HG03378 (cell line): ENCODE results near the gene UST.
"Not testable (repeated sequence)": the region's sequence is repeated elsewhere in the genome, so short reads cannot be mapped to it uniquely, and the experiment has no call there.

ENCODE experiments used
- ATAC-seq: cut with Tn5 transposase; IDR thresholded peaks from one replicate; pipeline ENCODE4 v1.9.1; 2021; ENCODE audit warnings: mild to moderate bottlenecking, moderate library complexity; ENCODE audit not compliant: unreplicated experiment

The UST gene

GRCh38 chr6:148934961-148935360 lies 188.1 kb downstream of the UST start:
- no peak for ATAC-seq

GRCh38 chr6:148935705-148936435 lies 189.0 kb downstream of the UST start:
- no peak for ATAC-seq

GRCh38 chr6:148943451-148943850 lies 196.6 kb downstream of the UST start:
- no peak for ATAC-seq

DNA sequence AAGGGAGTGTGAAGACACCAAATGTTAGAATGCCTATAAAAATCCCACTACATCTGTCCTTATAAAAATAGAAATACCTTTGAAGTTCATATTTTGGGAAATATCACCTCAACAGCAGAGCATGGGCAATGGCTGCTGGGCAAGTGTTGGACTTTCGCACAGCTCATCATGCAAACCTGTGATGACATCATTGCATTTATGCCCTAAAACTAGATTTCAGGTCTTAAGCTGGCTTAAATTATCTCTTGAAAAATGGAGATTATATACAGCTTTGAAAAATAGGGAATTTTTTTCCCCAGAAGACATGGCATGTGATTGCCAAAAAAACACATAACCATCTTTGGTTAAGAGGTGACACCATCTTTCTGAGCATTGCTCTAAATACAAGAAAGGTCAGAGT lies 197.8 kb downstream of the UST start:
- ATAC-seq: no peak

- ATAC-seq: no peak
These were observed 198.6 kb downstream of the UST start for GRCh38 chr6:148945301-148946021.

DNA sequence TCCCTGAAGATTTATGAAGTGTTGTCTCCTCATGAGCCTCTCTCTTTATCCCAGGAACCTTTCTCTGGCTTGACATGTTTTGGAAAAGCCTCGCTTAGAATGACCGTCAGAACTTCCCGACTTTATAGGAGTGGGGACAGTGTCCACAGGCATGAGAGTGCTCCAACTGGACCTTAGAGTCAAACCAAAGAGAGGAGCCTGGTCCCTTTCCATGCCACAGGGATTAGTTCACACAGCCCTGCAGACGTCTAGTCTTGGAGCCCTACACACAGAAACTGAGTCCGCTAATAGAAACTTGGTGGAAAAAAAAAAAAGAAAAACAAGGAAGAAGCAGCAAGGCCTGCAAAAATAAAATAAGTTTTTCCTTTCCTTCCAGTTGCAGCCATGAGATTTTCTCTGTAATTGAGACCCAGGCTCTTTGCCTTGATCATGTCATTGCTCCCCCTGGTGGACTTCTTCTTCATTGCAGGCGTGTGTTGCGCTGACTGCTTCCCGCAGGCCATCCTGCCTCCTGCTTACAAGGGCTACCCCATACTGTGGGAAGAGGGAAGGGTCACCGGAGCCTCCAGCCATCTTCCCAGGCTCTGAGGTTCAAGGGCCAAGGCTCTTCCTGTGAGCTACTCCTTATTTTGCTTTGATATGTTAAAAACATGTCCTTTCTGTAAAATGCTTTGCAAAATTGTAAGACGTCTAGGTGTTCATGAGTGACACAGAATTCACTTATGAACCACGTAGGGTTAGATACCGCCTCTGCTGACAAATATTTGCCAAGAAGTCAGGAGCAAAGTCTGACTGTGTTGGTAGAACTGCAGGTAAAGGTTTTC lies 201.0 kb downstream of the UST start:
- peak; percentile 74 for ATAC-seq

DNA sequence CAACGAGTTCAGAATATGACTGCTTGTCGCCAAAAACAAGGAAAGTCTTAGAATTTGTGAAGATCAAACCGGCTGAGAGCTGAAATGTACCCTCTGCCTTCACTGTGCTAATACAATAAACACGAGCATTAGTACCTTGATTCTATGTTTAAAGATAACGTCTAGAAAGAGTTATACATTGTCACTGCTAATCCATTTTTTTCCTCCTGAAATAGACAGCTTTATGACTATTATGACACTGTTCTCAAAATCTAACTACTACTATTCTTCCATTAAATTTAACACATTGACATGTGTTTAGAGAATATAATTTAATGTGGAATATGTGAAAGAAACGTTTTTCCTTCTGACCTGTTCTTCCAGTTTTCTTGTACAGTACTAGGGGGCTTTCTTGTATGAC lies 204.8 kb downstream of the UST start:
- no peak for ATAC-seq

GRCh38 chr6:148952147-148953035 lies 205.6 kb downstream of the UST start:
- ATAC-seq: no peak

- ATAC-seq: no peak
These were observed 207.6 kb downstream of the UST start for GRCh38 chr6:148954461-148954860.

GRCh38 chr6:148954934-148955333 lies 208.1 kb downstream of the UST start:
- ATAC-seq: no peak

GRCh38 chr6:148955441-148955840 lies 208.6 kb downstream of the UST start:
- ATAC-seq: no peak

DNA sequence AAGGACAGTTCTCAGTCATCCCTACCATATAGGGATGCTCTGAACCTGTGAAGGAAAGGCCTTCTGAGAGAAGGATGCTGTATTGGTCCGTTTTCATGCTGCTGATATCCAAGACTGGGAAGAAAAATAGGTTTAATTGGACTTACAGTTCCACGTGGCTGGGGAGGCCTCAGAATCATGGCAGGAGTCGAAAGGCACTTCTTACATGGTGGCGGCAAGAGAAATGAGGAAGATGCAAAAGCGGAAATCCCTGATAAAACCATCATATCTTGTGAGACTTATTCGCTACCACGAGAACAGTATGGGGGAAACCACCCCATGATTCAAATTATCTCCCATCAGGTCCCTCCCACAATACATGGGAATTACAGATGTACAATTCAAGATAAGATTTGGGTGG lies 209.3 kb downstream of the UST start:
- ATAC-seq: not testable (repeated sequence)

- no peak for ATAC-seq
These were observed 210.9 kb downstream of the UST start for GRCh38 chr6:148957752-148958151.

- no peak for ATAC-seq
These were observed 212.2 kb downstream of the UST start for GRCh38 chr6:148959008-148959407.

- ATAC-seq: no peak
These were observed 212.7 kb downstream of the UST start for GRCh38 chr6:148959501-148959900.

DNA sequence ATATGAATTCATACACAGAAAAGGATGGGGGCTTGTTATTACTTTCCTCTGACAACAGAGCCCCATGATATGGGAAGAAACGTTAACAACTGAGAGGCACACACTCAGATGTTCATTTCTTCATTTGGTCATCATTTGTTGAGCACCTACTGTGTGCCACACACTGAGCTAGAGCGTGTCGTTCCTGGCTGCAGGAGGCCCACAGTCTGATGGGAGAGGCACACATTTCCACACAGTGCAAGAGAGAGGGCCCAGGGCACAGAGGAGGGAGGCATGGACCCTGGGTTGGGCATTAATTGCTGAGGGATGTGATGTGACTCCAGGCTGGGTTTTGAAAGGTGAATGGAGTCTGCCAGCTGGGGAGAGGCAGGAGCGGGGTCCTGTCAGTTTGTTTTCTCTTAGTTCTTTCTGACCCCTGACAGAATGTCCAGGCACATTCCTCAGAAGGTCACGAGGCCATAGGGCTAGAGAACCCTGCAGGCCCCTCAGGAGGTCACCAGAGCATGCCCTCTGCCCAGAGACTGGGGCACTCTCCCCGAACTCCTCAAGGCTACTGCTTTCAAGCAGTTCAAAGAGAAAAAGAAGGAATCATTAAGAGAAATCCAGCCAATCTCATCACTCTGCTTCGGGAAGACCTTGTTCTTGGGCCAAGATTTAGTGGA lies 216.2 kb downstream of the UST start:
- no peak for ATAC-seq

DNA sequence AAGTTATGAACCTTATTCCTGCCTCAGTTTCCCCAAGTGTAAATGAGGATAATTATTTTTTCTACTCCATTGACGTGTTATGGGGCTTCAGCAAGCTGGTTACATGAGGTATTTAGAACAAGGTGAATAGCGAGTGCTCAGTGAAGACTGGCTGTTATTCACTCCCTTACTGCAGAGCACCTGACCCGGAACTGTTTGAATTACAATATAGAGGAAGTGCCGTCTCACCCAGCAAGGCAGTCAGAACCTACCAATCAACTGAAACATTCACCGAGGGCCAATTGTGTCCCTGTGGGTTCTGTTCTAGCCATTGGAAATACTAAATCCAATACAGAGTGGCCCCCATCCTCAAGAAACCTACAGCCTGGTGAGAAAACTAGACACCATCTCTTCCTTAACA lies 216.9 kb downstream of the UST start:
- no peak for ATAC-seq

GRCh38 chr6:148964467-148964866 lies 217.6 kb downstream of the UST start:
- ATAC-seq: no peak

DNA sequence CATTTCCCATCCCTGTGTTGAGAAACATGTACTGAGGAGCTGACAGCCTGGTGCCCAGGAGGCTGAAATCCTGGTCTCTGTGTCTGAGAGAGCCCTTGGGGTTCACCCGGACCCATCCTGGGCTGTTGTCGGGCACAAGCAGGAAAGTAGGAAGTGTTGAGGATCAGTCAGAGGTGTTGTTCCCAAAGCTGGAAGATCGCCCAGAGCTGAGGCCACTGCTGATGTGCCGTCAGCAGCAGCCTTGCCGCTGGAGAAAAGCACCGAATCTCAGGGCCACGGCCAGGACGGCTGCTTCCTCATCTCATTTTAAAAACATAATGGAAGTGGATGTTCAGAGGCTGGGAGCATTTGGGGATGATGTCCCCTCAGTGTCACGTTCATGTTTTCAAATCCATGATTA lies 218.5 kb downstream of the UST start:
- no peak for ATAC-seq

GRCh38 chr6:148967011-148967520 lies 220.2 kb downstream of the UST start:
- ATAC-seq: no peak
